ENCODE results near the gene JADE1.

Gene JADE1

GRCh38 chr4:128846063-128846462 is 36.6 kb downstream of the JADE1 start:
- no peak for DNase-seq

GRCh38 chr4:128847082-128847724 is 37.7 kb downstream of the JADE1 start:
- no peak for DNase-seq

- no peak for DNase-seq
Measured at GRCh38 chr4:128848461-128848860, 39.0 kb downstream of the JADE1 start.

DNA sequence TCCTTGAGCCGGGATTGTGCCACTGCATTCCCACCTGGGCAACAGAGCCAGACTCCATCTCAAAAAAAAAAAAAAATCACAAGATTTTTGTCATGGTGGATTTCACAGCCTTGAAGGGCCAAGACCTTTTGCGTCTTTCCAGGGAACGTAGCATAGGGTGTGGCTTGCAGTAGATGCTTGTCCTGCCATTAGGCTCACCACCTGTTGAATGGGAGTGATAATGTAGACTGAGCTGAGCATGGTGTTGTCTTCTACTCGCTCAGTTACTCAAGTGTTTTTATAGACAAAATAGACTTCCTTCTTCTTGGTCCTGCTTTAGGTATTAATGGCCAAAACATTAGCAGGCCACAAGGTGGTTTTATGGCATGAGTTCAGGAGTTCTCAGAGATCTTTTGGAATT is 40.8 kb downstream of the JADE1 start:
- DNase-seq: no peak

DNA sequence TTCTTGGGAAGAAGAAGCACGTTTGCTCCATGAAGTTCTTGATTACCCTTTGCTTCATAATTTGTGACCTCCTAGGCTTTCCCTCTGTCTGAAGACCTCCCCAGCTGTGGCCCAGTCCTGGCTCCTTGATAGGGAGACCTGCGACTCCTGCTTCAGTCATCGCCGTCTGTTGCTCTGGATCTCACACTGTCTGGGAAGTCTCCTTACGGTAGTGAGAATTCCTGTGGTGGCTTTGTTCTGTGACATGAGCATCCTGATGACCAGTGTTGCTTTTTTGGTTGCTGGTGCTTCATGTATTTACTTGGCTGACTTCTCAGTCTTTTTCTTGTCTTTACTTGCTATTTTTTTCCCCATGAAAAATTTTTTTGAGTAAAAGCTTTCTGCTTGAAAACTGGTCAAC is 44.2 kb downstream of the JADE1 start:
- no peak for DNase-seq

- DNase-seq: no peak
Measured at GRCh38 chr4:128854433-128854832, 44.9 kb downstream of the JADE1 start.

DNA sequence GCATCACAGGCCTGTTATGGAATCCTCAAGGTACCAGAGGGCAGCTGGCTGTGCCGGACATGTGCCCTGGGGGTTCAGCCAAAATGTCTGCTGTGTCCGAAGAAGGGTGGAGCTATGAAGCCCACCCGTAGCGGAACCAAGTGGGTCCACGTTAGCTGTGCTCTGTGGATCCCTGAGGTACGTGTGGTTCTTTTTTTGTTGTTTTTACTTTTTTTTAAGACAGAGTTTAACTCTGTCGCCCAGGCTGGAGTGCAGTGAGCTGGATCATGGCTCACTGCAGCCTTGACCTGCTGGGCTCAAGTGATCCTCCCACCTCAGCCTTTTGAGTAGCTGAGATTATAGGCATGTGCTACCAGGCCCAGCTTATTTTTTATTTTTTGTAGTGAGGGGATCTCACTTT is 46.1 kb downstream of the JADE1 start:
- no peak for DNase-seq

GRCh38 chr4:128856246-128856645 is 46.7 kb downstream of the JADE1 start:
- no peak for DNase-seq

- no peak for DNase-seq
Measured at GRCh38 chr4:128858879-128859671, 49.6 kb downstream of the JADE1 start.

DNA sequence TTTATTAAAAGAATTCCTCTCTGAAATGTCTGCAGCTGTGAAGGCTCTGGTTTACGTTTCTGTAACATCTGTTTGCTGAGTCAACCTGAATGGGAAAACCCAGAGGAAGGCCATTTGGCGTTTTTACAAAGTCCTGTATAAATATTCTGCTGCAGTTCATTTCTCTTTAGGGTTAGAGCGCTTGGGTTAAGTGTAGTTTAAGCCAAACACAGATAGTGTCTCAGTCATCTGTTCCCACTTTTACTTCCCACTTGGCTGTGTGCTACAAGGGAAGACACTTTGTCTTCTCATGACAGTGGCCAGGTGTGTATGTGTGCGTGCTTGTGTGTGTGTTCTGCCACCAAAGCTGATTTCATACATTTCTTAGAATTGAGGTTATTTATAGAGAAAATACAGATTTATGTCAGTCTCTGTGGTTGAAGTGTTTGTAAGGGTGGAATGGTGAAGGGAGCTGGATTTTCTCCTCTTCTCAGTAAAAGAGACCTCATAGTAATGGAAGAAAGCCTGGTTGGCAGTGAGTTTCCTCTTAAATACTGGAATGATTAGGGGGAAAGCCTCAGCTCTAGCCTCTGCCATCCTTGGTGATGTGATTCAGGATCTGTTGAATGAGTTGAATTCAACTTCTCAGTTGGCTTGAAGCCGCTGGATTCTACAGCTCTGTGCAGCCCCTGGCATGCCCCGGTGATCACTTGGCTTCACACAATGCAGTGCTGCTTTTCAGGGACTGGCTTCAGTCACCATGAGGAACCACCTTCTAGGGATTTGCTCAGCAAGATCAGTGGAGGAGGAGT is 50.6 kb downstream of the JADE1 start:
- DNase-seq: no peak

GRCh38 chr4:128861856-128862518 is 52.5 kb downstream of the JADE1 start:
- DNase-seq: no peak

DNA sequence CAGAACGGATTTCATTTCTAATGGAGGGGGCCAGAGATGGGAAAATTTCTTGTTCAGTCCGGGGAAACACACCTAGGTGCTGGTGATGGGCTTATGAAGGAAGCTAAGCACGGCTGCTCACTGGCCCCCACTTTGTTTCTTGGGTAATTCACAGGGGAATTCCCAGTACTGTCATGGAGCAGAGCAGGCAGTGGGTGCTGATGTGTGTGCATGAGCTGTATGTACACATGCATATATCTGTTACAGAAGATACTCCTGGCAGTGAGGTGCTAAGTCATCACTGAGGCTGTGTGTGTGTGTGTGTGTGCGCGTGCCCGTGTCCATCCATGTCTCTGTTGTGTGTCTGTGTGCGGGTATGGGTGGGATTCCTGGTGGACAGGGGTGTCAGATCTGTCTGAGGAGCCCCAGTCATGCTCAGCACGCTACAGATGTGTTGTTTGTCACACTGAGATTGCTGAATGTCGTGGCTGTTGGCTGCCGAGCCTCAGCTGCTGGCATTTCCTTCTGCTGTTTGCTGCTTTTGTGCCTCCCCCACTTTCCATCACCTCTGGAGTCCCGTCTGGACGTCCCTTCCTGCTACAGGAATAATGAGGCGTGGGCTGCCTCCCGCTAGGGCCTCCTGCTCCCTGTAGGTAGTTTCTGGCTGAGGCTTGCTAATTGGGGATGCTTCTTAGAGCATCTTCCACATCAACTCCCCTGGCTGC is 53.3 kb downstream of the JADE1 start:
- peak; percentile 1 for DNase-seq

GRCh38 chr4:128863312-128864075 is 54.0 kb downstream of the JADE1 start:
- DNase-seq: peak; percentile 46

DNA sequence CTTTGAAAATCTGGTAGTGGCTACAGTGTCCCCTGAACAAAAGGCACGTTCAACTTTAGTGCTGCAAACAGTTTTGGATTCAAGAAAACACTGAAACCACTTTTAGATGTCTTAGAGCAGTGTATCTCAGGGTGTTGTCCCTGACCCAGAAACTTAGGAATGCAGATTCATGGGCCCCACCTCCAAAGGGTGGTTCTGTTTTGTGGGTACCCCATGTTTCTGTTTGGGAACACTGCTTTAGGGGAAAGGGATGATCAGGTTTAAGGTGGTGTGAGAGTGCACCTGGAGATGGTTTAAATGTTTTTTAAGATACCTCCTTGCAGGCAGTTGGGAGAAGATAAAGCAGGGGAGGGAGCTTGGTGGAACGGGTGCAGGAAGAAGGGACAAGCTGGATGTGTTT is 55.6 kb downstream of the JADE1 start:
- DNase-seq: no peak

- DNase-seq: no peak
Measured at GRCh38 chr4:128866269-128866668, 56.8 kb downstream of the JADE1 start.

DNA sequence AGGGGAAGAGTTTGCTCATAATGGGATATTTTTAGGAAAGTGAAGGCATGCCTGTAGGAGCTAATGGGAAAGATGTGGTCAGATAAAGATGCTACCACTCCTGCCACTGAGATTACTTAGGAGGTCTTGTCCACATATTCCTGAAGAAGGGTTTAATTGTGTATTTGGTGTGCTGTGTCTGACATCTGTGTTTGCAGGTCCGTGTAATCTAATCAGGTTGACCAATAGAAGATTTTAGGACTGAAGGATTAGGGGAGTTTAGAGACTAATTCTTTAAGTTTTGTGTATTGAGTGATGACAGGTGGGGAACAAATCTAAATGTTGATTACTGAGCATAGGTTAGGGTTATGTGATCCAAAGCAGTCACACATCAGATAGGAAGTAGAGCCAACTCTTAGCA is 57.2 kb downstream of the JADE1 start:
- no peak for DNase-seq

GRCh38 chr4:128868758-128869157 is 59.3 kb downstream of the JADE1 start:
- DNase-seq: no peak

DNA sequence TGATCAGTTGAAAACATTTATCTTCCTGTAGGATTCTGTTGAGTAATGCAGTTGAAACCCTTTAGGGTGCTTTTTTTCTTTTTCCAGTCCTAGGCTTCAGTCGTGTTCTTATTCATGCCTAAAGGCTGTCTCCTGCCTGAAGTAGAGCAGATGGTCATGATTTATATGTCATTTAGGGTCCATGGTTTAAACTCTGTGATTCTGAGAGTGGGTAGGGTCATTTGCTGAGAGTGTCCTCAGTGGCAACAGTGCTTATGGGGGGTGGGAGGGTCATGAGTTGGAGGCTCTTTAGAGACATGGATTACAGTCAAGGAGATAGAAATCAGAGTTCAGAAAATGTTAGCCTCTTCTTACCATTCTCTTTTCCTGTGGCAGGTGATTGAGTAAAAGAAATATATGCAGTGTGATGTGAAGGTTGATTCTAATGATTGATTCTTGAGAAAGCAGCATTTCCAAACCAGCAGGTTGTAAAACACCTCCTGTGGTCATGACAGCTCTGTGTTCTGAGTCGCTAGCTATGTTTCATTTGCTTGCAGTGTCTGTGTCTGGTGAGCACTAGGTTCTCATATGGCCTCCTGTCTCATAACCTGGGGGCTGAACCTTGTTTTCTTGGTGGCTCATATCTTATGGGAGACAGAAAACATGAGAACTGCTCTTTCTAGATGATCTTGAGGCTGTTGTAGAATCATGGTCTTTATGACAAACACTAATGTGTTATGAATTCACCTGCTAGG is 60.4 kb downstream of the JADE1 start:
- DNase-seq: no peak

GRCh38 chr4:128871948-128872347 is 62.4 kb downstream of the JADE1 start:
- no peak for DNase-seq

DNA sequence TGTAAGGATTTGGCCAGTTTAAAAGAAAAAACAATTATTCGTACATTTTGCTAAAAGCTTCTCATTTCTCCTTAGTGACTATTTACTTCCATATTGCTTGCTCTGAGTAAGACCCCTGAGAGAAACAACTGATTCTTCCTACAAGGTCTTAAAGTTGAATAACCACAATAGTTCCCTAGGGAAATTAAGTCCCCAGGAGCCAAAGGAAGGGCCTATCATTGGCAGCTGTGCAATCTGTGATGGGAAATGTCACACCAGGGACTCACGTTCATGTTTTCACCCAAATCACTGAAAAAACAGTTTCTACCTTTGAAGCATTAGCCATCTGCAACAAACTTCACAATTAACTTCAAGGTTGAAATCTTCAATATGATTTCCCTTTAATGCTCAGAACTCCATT is 66.7 kb downstream of the JADE1 start:
- no peak for DNase-seq

GRCh38 chr4:128877934-128878333 is 68.4 kb downstream of the JADE1 start:
- DNase-seq: no peak

All from NCI-H1694 treated with DMSO at 0.1 percent for 48 hours (cell line).